ENCODE results near the gene SPECC1. TPM values are rescaled to one million over a fixed set of nuclear protein-coding genes. Genes with fewer than 3 reads are reported as not detected.

SPECC1 gene
- total RNA-seq, 6 experiments from 2014 or later: 0.81 to 5.0 (median 2.8) TPM

DNA sequence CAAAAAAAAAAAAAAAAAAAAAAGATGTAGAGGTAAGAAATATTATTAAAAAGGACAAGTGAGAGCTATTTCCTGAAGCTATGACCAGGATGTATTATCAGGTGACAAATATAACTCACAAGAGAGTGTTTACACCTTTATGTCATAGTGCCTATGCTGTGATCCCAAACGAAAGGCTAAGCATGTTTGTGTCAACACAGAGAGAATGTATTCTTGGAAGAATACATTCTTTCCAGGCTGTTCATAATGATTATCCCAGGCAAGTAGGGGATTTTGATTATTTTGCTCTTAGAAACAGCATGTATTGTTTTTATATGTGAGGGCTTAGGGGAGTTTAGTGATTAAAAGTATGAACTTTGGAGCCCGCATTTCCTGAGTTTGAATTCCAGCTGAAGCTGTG, 175.0 kb downstream of the SPECC1 start:
- TF ChIP-seq CTCF (IDR thresholded peaks at IDR 0.05) (no peak), POLR2A (IDR thresholded peaks at IDR 0.05) (no peak)
- H3K4me3 ChIP-seq: no peak overlapping the region
- intact Hi-C loops (cut with DNase I): no loop called here
- no peak for ATAC-seq
- H3K4me1 ChIP-seq: no peaks in the 10 kb centered on the region
- H3K27ac ChIP-seq: no peak overlapping the region
- no peak for DNase-seq
- 48% methylated on average over 2 of the region's 2 CpGs for WGBS (ENCODE audit: insufficient coverage, low coverage, low lambda C conversion rate, missing lambda C conversion rate)
- no peaks in the 10 kb centered on the region for H3K9me3 ChIP-seq
- H3K36me3 ChIP-seq: no peaks in the 10 kb centered on the region
- no peaks in the 10 kb centered on the region for H3K27me3 ChIP-seq

DNA sequence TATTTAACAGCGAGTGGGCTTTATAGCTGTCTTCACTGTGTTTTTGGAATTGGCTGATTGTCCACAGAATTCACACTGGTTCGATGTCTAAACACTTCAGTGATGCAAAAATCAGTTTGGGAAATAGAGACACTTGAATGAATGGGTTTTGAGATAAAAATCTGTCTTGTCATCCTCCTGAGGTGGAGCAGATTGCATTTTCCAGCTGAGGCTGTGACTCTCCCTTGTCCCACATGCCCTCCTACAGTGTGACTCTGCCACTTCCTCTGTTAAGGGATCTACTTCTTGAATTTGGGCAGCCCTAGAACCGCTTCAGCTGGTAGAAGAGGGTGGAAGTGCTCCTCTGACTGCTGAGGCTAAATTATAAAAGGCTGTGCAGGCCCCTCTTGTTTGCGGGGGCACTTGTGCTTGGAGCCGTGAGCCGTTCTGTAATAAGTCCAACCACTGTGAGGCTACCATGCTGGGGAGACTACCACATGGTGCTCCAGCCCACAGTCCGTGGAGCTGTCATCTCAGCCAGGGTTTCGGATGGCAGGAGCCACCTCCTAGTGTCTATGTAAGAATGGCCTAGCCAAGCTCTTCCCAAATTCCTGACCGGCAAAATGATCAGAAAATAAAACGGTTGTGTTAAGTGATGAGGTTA, 175.9 kb downstream of the SPECC1 start:
- 77% methylated on average over 10 of the region's 10 CpGs for WGBS (ENCODE audit: insufficient coverage, low coverage, low lambda C conversion rate, missing lambda C conversion rate)
- Histone ChIP-seq H3K36me3 (no peaks in the 10 kb centered on the region), H3K9me3 (no peaks in the 10 kb centered on the region), H3K4me3 (no peak overlapping the region), H3K27me3 (no peaks in the 10 kb centered on the region), H3K27ac (no peak overlapping the region), H3K4me1 (no peaks in the 10 kb centered on the region)
- DNase-seq: no peak
- ATAC-seq: peak; percentile 14 to 46 (median 36)
- no peak for TF ChIP-seq POLR2A (IDR thresholded peaks at IDR 0.05)
- no peak for TF ChIP-seq CTCF (IDR thresholded peaks at IDR 0.05)
- intact Hi-C loops (cut with DNase I): no loop called here

DNA sequence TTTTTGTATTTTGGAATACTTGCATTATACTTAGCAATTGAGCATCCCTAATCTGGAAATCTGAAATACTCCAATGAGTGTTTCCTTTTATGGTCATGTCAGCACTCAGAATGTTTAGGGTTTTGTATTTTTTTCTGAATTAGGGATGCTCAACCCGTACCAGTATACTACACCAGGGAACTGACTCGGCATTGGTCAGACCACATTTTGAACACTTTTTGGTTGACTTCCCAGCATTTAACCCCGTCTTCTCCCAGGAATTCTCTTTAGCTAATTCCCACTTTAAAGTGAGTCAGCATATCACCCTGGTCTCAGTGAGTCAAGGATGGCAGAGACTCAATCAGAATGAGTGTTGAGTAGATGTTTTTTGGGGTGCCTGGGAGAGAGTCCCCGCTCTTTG, 177.9 kb downstream of the SPECC1 start:
- Histone ChIP-seq H3K4me1 (no peaks in the 10 kb centered on the region), H3K9me3 (no peaks in the 10 kb centered on the region), H3K27ac (no peak overlapping the region), H3K4me3 (no peak overlapping the region), H3K36me3 (no peaks in the 10 kb centered on the region), H3K27me3 (no peaks in the 10 kb centered on the region)
- DNase-seq: no peak
- no peak for ATAC-seq
- intact Hi-C loops (cut with DNase I): no loop called here
- WGBS (ENCODE audit: insufficient coverage, low coverage, low lambda C conversion rate, missing lambda C conversion rate): 53% methylated on average over 4 of the region's 4 CpGs
- TF ChIP-seq CTCF (IDR thresholded peaks at IDR 0.05) (no peak), POLR2A (IDR thresholded peaks at IDR 0.05) (no peak)

GRCh38 chr17:20189302-20189701, 180.1 kb downstream of the SPECC1 start:
- 92% methylated on average over 4 of the region's 5 CpGs for WGBS (ENCODE audit: insufficient coverage, low coverage, low lambda C conversion rate, missing lambda C conversion rate)
- Histone ChIP-seq H3K4me3 (no peak overlapping the region), H3K4me1 (no peaks in the 10 kb centered on the region), H3K9me3 (no peaks in the 10 kb centered on the region), H3K27ac (no peak overlapping the region), H3K36me3 (no peaks in the 10 kb centered on the region), H3K27me3 (no peaks in the 10 kb centered on the region)
- intact Hi-C loops (cut with DNase I): no loop called here
- no peak for TF ChIP-seq POLR2A (IDR thresholded peaks at IDR 0.05)
- no peak for TF ChIP-seq CTCF (IDR thresholded peaks at IDR 0.05)
- ATAC-seq (no peak), DNase-seq (no peak)

DNA sequence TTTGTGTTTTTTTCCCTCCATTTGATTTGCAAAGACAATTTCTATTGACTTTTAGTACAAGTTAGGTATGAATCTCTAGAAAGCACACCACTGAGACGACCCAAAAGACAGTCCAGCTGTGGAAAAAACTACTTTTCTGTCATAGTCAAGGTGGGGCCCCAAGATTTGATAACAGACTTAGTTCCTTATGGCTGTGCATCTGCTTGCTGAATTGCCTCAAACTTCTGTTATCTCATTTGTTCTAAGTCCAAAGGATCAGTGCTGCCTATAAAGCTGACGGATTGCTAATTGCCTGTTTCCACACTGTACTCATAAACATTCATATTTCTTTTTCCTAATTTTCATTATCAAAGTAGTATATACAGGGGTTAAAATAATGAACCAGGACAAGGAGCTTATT, 180.8 kb downstream of the SPECC1 start:
- no peaks in the 10 kb centered on the region for H3K9me3 ChIP-seq
- DNase-seq (no peak), ATAC-seq (no peak)
- no peak overlapping the region for H3K27ac ChIP-seq
- intact Hi-C loops (cut with DNase I): no loop called here
- H3K4me1 ChIP-seq: no peaks in the 10 kb centered on the region
- H3K27me3 ChIP-seq: no peaks in the 10 kb centered on the region
- WGBS (ENCODE audit: insufficient coverage, low coverage, low lambda C conversion rate, missing lambda C conversion rate): 54% methylated on average over 2 of the region's 2 CpGs
- no peaks in the 10 kb centered on the region for H3K36me3 ChIP-seq
- H3K4me3 ChIP-seq: no peak overlapping the region
- TF ChIP-seq CTCF (IDR thresholded peaks at IDR 0.05) (no peak), POLR2A (IDR thresholded peaks at IDR 0.05) (no peak)

Data from right lobe of liver (tissue), 6 donors.